GM19395 (cell line): ENCODE measurements around the gene LMX1B.

Experiments used
- ATAC-seq: cut with Tn5 transposase; IDR thresholded peaks from one replicate; pipeline ENCODE4 v1.9.1; 2021; ENCODE audit warnings: mild to moderate bottlenecking, moderate library complexity; ENCODE audit not compliant: unreplicated experiment

LMX1B gene

GRCh38 chr9:126693428-126693944 is 79.8 kb downstream of the LMX1B start:
- no peak for ATAC-seq

- ATAC-seq, result no peak
Measured at GRCh38 chr9:126694206-126695081, 80.7 kb downstream of the LMX1B start.

DNA sequence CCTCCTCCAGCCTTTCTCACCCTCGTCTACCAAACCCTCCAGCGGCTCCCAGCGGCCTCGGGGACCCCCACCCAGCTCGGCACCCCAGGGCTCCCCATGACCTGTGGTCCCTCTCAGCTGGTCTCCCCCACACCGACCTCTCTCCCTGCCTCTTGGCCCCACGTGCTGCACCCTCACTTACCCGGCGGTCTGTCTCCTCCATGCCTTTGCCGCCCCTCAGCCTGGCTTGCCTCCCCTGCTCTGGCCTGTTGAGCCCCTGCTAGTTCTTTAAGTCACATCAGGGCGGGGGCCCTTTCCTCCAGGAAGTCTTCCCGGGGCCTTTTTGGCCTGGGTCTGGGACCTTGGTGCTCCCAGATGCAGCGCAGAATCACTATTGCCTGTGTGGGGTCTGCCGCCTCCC is 81.5 kb downstream of the LMX1B start:
- no peak for ATAC-seq

- no peak for ATAC-seq
Measured at GRCh38 chr9:126695701-126696400, 82.1 kb downstream of the LMX1B start.

DNA sequence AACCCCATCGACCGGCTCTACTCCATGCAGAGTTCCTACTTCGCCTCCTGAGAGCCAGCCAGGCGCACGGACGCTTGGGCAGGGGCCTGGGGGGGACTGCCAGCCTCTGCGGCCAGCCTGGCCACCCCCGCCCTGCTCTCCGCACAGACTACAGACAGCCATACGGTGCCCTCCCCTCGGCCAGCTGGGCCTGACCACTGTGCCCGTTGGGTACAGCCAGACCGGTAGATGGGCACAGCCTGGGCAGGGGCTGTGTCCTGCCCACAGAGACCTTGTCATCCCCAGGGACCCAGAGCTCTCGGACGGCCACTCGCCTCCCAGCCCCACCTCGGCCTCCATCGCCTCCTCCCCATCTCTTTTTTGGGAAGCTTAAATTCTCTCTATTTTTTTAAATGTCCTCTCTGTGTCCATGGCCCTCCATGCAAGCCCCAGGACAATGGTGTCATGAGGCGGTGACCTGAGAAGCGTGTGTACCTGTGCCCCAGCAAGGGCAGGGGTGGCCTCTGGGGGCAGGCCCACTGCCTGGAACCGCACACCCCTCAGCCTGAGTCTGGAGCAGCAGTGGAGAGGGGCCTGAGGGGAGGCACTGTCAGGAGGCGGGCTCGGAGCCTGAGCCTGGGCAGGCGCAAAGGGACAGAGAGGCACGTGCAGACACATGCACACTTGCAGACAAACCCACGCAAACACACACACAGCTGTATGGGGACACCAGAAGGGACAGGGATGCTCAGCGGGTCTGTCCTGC is 82.8 kb downstream of the LMX1B start:
- ATAC-seq, result no peak

- ATAC-seq, result no peak
Measured at GRCh38 chr9:126697330-126697729, 83.6 kb downstream of the LMX1B start.

DNA sequence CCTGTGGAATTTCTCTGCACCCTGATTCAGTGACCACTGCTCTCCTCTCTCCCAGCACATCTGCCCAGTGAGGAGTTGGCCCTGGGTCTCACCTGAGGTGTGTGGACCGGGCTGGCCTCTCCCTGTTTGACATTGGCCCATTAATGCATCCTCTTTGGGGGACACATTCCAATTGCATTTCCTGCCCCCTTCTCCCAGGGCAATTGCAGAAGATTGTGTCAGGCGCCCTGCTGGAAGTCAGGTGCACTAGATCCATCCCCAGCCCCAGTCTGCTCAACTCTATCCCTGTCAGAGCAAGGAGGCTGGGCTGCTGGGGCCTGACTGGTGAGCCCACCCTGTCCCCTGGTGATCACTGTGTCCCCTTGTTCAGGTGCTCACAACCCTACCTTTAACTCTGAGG is 84.5 kb downstream of the LMX1B start:
- no peak for ATAC-seq

- no peak for ATAC-seq
Measured at GRCh38 chr9:126698756-126699155, 85.0 kb downstream of the LMX1B start.

DNA sequence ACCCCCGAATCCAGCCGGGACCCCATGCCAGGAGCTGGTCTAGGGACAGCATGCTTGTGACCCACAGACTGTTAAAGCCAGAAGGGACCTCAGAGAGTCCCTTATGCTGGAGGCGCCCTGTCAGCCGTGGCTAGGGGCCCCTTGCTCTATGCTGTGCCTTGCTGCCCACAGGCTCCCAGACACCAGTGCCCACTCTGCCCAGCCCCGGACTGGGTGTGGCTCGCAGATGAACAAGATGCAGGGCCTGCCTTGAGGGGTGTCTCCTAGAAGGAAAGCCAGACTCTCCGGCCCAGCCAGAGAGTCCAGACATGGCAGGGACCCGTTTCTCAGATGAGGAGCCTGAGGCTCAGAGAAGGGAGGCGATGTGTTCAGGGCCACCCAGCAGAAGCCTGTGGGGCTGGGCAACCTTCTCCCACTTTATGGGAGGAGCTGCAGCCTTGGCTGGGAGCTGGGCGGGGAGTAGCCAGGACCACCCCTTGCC is 85.7 kb downstream of the LMX1B start:
- ATAC-seq, result no peak

GRCh38 chr9:126700296-126700695 is 86.6 kb downstream of the LMX1B start:
- no peak for ATAC-seq

- ATAC-seq, result no peak
Measured at GRCh38 chr9:126700903-126701812, 87.4 kb downstream of the LMX1B start.

DNA sequence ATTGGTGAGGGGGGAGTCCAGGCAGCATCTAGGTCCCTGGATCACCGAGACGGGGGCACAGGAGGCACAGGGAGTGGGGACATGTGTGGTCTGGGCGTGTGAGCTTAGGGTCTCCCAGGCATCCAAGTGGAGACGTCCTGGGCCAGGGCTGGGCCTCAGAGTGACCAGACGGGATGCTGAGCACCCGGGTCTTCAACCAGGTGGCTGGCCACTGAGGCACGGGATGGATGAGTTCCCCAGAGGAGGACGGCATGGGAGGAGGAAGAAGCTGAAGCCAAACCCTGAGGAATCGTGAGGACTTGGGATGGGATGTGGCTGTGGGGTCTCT is 88.0 kb downstream of the LMX1B start:
- ATAC-seq, result no peak

GRCh38 chr9:126702151-126703001 is 88.6 kb downstream of the LMX1B start:
- ATAC-seq, result no peak

DNA sequence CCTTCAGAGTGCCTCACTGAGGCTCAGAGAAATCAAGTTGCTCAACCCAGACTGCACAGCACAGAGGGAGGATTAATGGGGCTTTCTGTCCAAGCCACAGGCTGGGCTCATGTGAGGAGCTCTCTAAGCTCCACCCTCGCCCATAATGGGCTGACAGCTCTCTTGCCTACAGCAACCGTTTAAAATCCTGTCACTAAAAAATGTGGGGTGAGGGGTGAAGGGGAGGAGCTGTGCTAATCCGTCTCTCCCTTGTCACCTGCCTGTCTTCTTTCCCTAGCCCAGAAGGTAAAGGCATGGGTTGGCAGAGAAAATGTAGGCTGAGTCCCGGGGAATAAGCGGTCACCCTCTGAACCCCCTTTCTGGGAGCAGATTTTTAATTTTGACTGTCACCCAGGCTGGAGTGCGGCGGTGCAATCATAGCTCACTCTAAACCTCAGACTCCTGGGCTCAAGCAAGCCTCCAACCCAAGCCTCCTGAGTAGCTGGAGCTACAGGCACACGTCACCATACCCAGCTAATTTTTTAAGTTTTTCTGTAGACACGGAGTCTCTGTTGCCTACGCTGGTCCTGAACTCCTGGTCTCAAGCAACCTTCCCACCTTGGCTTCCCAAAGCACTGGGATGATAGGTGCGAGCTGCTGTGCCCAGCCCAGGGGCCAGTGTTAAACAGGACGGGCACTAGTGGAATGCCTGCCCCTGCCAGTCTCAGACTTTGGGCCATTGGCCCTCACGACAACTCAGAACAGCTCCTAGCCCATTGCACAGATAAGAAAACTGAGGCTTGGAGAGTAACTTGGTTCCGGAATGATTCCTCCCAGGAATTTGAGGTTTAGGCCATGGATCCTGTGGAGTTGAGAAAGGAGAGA is 89.5 kb downstream of the LMX1B start:
- ATAC-seq, result no peak

DNA sequence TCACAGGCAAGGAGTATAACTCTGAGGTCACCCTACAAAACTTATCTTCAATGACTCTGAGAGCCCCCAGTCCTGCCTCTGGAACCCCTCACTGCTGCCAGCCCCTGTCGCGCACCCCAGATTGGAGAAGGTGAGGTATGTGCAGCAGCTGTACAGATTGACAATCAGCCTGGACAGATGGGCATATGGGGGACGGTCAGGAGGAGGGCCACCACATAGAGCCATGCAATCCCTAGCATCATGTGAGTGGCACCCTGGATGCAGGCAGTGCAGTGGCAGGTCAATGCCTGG is 90.1 kb downstream of the LMX1B start:
- ATAC-seq, result no peak

- ATAC-seq, result no peak
Measured at GRCh38 chr9:126704157-126704891, 90.6 kb downstream of the LMX1B start.

GRCh38 chr9:126704892-126705766 is 91.4 kb downstream of the LMX1B start:
- no peak for ATAC-seq
